ENCODE measurements around the gene COL1A1. TPM values are rescaled to one million over a fixed set of nuclear protein-coding genes. Genes with fewer than 3 reads are reported as not detected.

COL1A1 gene
- total RNA-seq, 1 experiment from 2014 or later = 23.4 TPM

DNA sequence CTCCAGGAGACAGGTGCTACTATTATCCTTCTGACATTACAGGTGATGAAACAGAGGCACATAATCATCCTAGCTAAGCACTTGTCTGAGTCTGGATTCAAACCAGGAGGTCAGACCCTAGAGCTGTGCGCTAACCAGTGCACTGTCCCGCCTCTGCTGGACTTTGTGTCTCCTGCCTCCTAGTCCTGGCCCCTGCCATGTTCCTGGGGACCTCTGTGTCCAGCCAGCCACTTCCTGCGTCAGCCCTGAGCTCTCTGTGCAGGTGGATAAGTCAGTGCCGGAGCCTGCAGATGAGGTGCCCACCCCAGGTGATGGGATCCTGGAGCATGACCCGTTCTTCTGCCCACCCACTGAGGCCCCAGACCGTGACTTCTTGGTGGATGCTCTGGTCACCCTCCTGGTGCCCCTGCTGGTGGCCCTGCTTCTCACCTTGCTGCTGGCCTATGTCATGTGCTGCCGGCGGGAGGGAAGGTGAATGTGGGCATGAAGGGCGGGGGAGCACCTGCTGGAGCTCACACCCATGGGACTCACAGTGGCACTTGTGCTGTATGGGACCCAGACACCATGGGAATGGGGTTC is 31.5 kb downstream of the COL1A1 start:
- no peaks in the 10 kb centered on the region for H3K9me3 ChIP-seq
- peaks cover 7% of the 10 kb centered on the region for H3K4me1 Mint-ChIP-seq (ENCODE audit: low read depth, unreplicated experiment)
- CTCF ChIA-PET = interaction anchor here (0.6 to 2.8 kb wide), 43 partner anchors 8 to 600 kb away, joined by 3 to 99 read pairs (median 4); partner anchors contain the start of genes CACNA1G, LRRC59, TAC4 and TMEM92
- H3K27me3 ChIP-seq (replicated peaks; ENCODE audit: control insufficient read depth, insufficient read depth, low read length) = no peaks in the 10 kb centered on the region
- no peak overlapping the region for H3K27ac Mint-ChIP-seq (ENCODE audit: unreplicated experiment)
- no peaks in the 10 kb centered on the region for H3K27me3 Mint-ChIP-seq (ENCODE audit: insufficient read depth, unreplicated experiment)
- H3K4me3 Mint-ChIP-seq (ENCODE audit: unreplicated experiment) = no peak overlapping the region
- intact Hi-C loops (cut with micrococcal nuclease; ENCODE audit: unreplicated experiment) = loop anchor here (1.0 kb wide), 2 partner anchors 28 to 127 kb away; no protein-coding TSS in a partner anchor
- no peaks in the 10 kb centered on the region for H3K36me3 Mint-ChIP-seq (ENCODE audit: insufficient read depth, unreplicated experiment)
- POLR2A ChIA-PET = interaction anchor here (1.0 kb wide), 1 partner anchor 30 kb away, joined by 3 read pairs; no protein-coding TSS in a partner anchor
- DNase-seq = no peak
- TF ChIP-seq CTCF (IDR thresholded peaks at IDR 0.05; ENCODE audit: insufficient read depth in 1 of 2, low read depth in 1 of 2, low read length in 1 of 2, severe bottlenecking in 1 of 2, unreplicated experiment in 1 of 2) = no peak
- H3K9me3 Mint-ChIP-seq (ENCODE audit: unreplicated experiment) = no peaks in the 10 kb centered on the region
- peaks cover 2% of the 10 kb centered on the region for H3K4me1 ChIP-seq
- no peak overlapping the region for H3K4me3 ChIP-seq (ENCODE audit: low read depth, low read length)
- no TSS peak for BruUV-seq (replicated peaks)
- H3K36me3 ChIP-seq (ENCODE audit: control insufficient read depth, insufficient read depth, low read length) = no peaks in the 10 kb centered on the region

GRCh38 chr17:50169121-50169764 is 32.2 kb downstream of the COL1A1 start:
- ChIA-PET CTCF (interaction anchor here (0.6 to 2.8 kb wide), 40 partner anchors 9 to 599 kb away, joined by 3 to 99 read pairs (median 4); partner anchors contain the start of genes CACNA1G, LRRC59, TAC4 and TMEM92), POLR2A (interaction anchor here (1.0 kb wide), 1 partner anchor 31 kb away, joined by 3 read pairs; no protein-coding TSS in a partner anchor)
- Histone ChIP-seq H3K9me3 (no peaks in the 10 kb centered on the region), H3K4me3 (ENCODE audit: low read depth, low read length) (no peak overlapping the region), H3K4me1 (peaks cover 3% of the 10 kb centered on the region; the same call in 1 of the 2 replicates), H3K27me3 (replicated peaks; ENCODE audit: control insufficient read depth, insufficient read depth, low read length) (no peaks in the 10 kb centered on the region), H3K36me3 (ENCODE audit: control insufficient read depth, insufficient read depth, low read length) (no peaks in the 10 kb centered on the region)
- peak; percentile 88 for DNase-seq
- Mint-ChIP-seq H3K27me3 (ENCODE audit: insufficient read depth, unreplicated experiment) (no peaks in the 10 kb centered on the region), H3K9me3 (ENCODE audit: unreplicated experiment) (no peaks in the 10 kb centered on the region), H3K4me1 (ENCODE audit: low read depth, unreplicated experiment) (peaks cover 7% of the 10 kb centered on the region), H3K27ac (ENCODE audit: unreplicated experiment) (no peak overlapping the region), H3K36me3 (ENCODE audit: insufficient read depth, unreplicated experiment) (no peaks in the 10 kb centered on the region), H3K4me3 (ENCODE audit: unreplicated experiment) (no peak overlapping the region)
- BruUV-seq (replicated peaks) = no TSS peak
- intact Hi-C loops (cut with micrococcal nuclease; ENCODE audit: unreplicated experiment) = loop anchor here (1.0 kb wide), 2 partner anchors 29 to 128 kb away; no protein-coding TSS in a partner anchor
- peak; percentile 98 to 100 for TF ChIP-seq CTCF (IDR thresholded peaks at IDR 0.05; ENCODE audit: insufficient read depth in 1 of 2, low read depth in 1 of 2, low read length in 1 of 2, severe bottlenecking in 1 of 2, unreplicated experiment in 1 of 2)

- H3K27ac Mint-ChIP-seq (ENCODE audit: unreplicated experiment) = no peak overlapping the region
- H3K4me3 ChIP-seq (ENCODE audit: low read depth, low read length) = no peak overlapping the region
- H3K9me3 Mint-ChIP-seq (ENCODE audit: unreplicated experiment) = no peaks in the 10 kb centered on the region
- H3K36me3 ChIP-seq (ENCODE audit: control insufficient read depth, insufficient read depth, low read length) = no peaks in the 10 kb centered on the region
- TF ChIP-seq CTCF (IDR thresholded peaks at IDR 0.05; ENCODE audit: insufficient read depth in 1 of 2, low read depth in 1 of 2, low read length in 1 of 2, severe bottlenecking in 1 of 2, unreplicated experiment in 1 of 2) = no peak
- H3K27me3 ChIP-seq (replicated peaks; ENCODE audit: control insufficient read depth, insufficient read depth, low read length) = no peaks in the 10 kb centered on the region
- H3K4me3 Mint-ChIP-seq (ENCODE audit: unreplicated experiment) = no peak overlapping the region
- no peaks in the 10 kb centered on the region for H3K36me3 Mint-ChIP-seq (ENCODE audit: insufficient read depth, unreplicated experiment)
- no peaks in the 10 kb centered on the region for H3K27me3 Mint-ChIP-seq (ENCODE audit: insufficient read depth, unreplicated experiment)
- POLR2A ChIA-PET = no interaction called here
- peaks cover 7% of the 10 kb centered on the region for H3K4me1 Mint-ChIP-seq (ENCODE audit: low read depth, unreplicated experiment)
- peaks cover 3% of the 10 kb centered on the region; the same call in 1 of the 2 replicates for H3K4me1 ChIP-seq
- DNase-seq = no peak
- intact Hi-C loops (cut with micrococcal nuclease; ENCODE audit: unreplicated experiment) = no loop called here
- no peaks in the 10 kb centered on the region for H3K9me3 ChIP-seq
- no TSS peak for BruUV-seq (replicated peaks)
- CTCF ChIA-PET = interaction anchor here (0.9 to 2.8 kb wide), 5 partner anchors 10 to 129 kb away, joined by 3 to 45 read pairs (median 6); no protein-coding TSS in a partner anchor
Measured at GRCh38 chr17:50168319-50168718, 33.1 kb downstream of the COL1A1 start.

All from Caco-2 (cell line).